BJ (cell line): Measurements from ENCODE around the gene SEMA4C. TPM values are rescaled to one million over a fixed set of nuclear protein-coding genes. Genes with fewer than 3 reads are reported as not detected.
A peak's percentile ranks its signal among the peaks of the same experiment; 100 is the strongest.

Experiments
- CTCF ChIA-PET: fragments of 350-600 bp; formaldehyde crosslinking; extraction: SDS; loops from one replicate; lab custom pipeline; 2021; ENCODE audit warnings: antibody characterized with exemption, inconsistent platforms; lab: Yijun Ruan, JAX
- POLR2A ChIA-PET: fragments of 300-600 bp; sonication (Branson Sonifier 250); formaldehyde crosslinking; extraction: SDS; loops from one replicate; lab custom pipeline; 2021; ENCODE audit warnings: antibody characterized with exemption; lab: Charles Lee
- DNase-seq: peaks from one replicate; pipeline ENCODE4 v3.0.0-alpha.2; 2011; ENCODE audit warnings: low read depth
- H3K27me3 ChIP-seq: 2 replicates; pipeline ENCODE4 v1.6.0; 2011; ENCODE audit warnings: low read length; ENCODE audit not compliant: control insufficient read depth, insufficient read depth
- H3K36me3 ChIP-seq: 2 replicates; pipeline ENCODE4 v1.5.1; 2011; ENCODE audit warnings: low read length; ENCODE audit not compliant: control insufficient read depth, insufficient read depth
- H3K4me3 ChIP-seq: 2 replicates; pipeline ENCODE4 v1.5.1; 2011; ENCODE audit warnings: low read depth, mild to moderate bottlenecking, control low read depth, low read length
- polyA plus RNA-seq: library from polyadenylated mRNA; depleted of rRNA; stranded (reverse); fragments of >200 nt; gene quantifications from 2 replicates; pipeline ENCODE4 v1.2.3, GENCODE V29; 2011
- TF ChIP-seq, protein P1 (sequence below): IDR thresholded peaks from 2 replicates; pipeline ENCODE4 v1.5.1; 2011; ENCODE audit warnings: low read depth, mild to moderate bottlenecking, control low read depth, inconsistent platforms, low read length, moderate library complexity; ENCODE audit not compliant: insufficient read depth

Gene SEMA4C
- polyA plus RNA-seq, 1 experiment, result 29.7 TPM

DNA sequence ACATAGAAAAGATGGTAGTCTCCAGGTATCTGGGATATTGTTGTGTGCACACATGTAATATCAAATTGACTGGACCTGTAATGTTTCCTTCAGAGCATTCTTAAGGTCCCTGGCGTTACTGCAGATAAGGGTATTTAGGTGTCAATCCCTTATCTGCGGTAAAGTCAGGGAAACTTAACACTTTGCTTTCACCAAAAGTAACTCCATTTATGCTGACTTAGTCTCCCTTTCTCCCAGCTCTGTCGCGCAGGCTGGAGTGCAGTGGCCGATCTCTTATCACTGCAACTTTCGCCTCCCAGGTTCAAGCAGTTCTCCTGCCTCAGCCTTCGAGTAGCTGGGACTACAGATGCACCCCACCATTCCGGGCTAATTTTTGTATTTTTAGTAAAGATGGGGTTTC is 52.0 kb downstream of the SEMA4C start:
- CTCF ChIA-PET, result interaction anchor here (1.2 to 1.3 kb wide), 2 partner anchors 39 to 133 kb away, joined by 4 to 5 read pairs; partner anchors contain the start of gene ANKRD39
- no peak overlapping the region for H3K4me3 ChIP-seq

DNA sequence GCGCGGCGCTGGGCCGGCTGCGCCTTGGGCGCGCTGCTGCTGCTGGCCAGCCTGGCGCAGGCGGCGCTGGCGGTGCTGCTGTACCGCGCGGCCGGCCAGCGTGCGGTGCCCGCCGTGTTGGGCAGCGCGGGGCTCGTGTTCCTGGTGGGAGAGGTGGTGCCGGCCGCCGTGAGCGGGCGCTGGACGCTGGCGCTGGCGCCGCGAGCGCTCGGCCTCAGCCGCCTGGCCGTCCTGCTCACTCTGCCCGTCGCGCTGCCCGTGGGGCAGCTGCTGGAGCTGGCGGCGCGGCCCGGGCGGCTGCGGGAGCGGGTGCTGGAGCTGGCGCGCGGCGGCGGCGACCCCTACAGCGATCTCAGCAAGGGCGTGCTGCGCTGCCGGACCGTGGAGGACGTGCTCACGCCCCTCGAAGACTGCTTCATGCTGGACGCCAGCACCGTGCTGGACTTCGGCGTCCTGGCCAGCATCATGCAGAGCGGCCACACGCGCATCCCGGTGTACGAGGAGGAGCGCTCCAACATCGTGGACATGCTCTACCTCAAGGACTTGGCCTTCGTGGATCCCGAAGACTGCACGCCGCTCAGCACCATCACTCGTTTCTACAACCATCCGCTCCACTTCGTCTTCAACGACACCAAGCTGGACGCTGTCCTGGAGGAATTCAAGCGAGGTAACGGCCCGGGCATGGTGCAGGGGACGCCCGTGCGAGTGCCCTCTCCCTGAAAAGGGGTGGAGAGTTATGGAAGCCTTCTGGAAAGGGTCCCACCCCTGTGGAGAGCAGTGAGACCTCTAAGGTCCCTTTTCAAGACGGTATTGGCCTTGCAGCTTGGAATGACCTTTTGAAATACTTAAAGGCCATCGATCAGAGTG is 52.8 kb downstream of the SEMA4C start:
- CTCF ChIA-PET, result interaction anchor here (0.9 to 1.6 kb wide), 8 partner anchors 8 to 183 kb away, joined by 3 to 5 read pairs (median 4); partner anchors contain the start of gene ANKRD39
- no peak for DNase-seq
- POLR2A ChIA-PET, result no interaction called here

More for the DNA sequence above, 52.0 kb downstream of the SEMA4C start:
- DNase-seq, result no peak
- TF ChIP-seq, protein P1, sequence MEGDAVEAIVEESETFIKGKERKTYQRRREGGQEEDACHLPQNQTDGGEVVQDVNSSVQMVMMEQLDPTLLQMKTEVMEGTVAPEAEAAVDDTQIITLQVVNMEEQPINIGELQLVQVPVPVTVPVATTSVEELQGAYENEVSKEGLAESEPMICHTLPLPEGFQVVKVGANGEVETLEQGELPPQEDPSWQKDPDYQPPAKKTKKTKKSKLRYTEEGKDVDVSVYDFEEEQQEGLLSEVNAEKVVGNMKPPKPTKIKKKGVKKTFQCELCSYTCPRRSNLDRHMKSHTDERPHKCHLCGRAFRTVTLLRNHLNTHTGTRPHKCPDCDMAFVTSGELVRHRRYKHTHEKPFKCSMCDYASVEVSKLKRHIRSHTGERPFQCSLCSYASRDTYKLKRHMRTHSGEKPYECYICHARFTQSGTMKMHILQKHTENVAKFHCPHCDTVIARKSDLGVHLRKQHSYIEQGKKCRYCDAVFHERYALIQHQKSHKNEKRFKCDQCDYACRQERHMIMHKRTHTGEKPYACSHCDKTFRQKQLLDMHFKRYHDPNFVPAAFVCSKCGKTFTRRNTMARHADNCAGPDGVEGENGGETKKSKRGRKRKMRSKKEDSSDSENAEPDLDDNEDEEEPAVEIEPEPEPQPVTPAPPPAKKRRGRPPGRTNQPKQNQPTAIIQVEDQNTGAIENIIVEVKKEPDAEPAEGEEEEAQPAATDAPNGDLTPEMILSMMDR, result no peak
- Histone ChIP-seq H3K27me3 (no peaks in the 10 kb centered on the region), H3K36me3 (peaks cover 2% of the 10 kb centered on the region)
- POLR2A ChIA-PET, result no interaction called here

DNA sequence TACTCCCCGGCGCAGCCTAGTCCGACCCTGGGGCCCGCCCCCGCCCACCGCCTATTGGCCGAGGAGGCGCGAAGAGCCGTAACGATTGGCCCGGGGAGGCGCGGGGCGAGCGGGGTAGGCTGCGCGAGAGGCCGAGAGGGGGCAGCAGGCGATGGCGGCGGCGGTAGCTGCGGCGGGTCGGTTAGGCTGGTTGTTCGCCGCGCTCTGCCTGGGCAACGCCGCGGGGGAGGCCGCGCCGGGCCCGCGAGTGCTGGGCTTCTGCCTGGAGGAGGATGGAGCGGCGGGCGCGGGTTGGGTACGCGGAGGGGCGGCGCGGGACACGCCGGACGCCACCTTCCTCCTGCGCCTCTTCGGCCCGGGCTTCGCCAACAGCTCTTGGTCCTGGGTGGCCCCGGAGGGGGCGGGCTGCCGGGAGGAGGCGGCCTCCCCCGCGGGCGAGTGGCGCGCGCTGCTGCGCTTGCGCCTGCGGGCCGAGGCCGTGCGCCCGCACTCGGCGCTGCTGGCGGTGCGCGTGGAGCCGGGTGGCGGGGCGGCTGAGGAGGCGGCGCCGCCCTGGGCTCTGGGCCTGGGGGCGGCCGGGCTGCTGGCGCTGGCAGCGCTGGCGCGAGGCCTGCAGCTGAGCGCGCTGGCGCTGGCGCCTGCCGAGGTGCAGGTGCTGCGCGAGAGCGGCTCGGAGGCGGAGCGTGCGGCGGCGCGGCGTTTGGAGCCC is 53.6 kb downstream of the SEMA4C start, which contains the start of gene CNNM3:
TSS of gene CNNM3 (plus strand) at position 142 of the 709 bp plus-strand sequence. CDS start at position 152, 10 bp downstream.
- TF ChIP-seq, protein P1, result peak; percentile 53
- peak; percentile 48 for DNase-seq
- ChIA-PET POLR2A (interaction anchor here (0.7 kb wide), 1 partner anchor 11 kb away, joined by 3 read pairs; no protein-coding TSS in a partner anchor), CTCF (interaction anchor here (0.6 to 1.9 kb wide), 9 partner anchors 9 to 182 kb away, joined by 3 to 5 read pairs (median 4); partner anchors contain the start of gene ANKRD39)
- Histone ChIP-seq H3K27me3 (no peaks in the 10 kb centered on the region), H3K36me3 (peaks cover 2% of the 10 kb centered on the region), H3K4me3 (peak within 1 kb of the TSS; percentile 59)

More for the DNA sequence above, 52.8 kb downstream of the SEMA4C start:
- Histone ChIP-seq H3K27me3 (no peaks in the 10 kb centered on the region), H3K36me3 (peaks cover 2% of the 10 kb centered on the region), H3K4me3 (peak overlapping the region; percentile 59)
- TF ChIP-seq, protein P1, result no peak

DNA sequence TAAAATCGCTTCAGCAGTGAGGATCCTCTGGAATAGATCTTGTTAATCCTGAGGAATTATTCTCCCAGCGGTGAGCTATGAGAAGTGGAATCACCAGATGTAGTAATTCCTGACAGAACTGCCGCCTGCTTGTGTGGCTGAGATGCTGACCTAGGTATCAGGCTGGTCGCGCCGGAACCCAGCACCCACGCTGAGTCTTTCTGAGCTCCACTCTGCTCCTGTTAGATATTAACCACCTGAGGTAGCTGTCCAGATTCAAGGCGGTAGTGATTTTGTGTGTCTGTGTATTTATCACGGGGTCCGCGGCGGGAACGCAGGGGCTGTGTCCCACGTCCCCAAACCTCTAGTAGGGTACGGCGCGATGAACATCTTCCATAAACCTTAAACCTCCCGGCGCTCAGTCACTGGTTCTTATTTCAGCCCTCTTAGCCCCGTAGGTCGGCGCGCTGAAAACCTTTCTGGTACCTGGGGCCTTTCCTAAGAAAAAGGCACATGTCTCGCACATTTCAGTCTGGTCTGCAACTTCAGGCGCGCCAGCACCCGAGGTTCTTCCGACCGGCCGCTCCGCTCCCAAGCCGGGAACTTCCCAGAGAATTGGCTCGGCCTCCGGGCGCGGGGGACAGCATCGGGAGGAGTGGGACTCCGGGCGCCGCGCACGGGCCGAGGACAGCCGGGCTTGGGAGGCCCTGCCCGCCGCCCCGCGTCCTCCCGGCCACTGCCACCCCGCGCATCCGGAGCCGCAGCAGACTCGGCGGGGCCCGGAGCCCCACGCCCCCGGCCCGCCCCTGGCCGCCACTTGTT is 54.4 kb downstream of the SEMA4C start:
- POLR2A ChIA-PET, result no interaction called here
- DNase-seq, result no peak
- Histone ChIP-seq H3K36me3 (peaks cover 2% of the 10 kb centered on the region), H3K27me3 (no peaks in the 10 kb centered on the region), H3K4me3 (peak overlapping the region; percentile 59)
- CTCF ChIA-PET, result interaction anchor here (0.6 to 1.9 kb wide), 6 partner anchors 16 to 408 kb away, joined by 3 to 5 read pairs (median 4); partner anchors contain the start of gene ANKRD39
- TF ChIP-seq, protein P1, result no peak
